AG20443 (cell line): Measurements from ENCODE around the gene CALCOCO1.

Experiments used
- DNase-seq: peaks from one replicate; pipeline ENCODE4 v3.0.0; 2012; ENCODE audit warnings: low spot score, mixed read lengths

The CALCOCO1 gene

GRCh38 chr12:53664191-53664590 is 63.1 kb downstream of the CALCOCO1 start:
- DNase-seq, result no peak

GRCh38 chr12:53660041-53660440 is 67.2 kb downstream of the CALCOCO1 start:
- DNase-seq, result no peak

- peak; percentile 15 for DNase-seq
Measured at GRCh38 chr12:53659571-53659981, 67.7 kb downstream of the CALCOCO1 start.

GRCh38 chr12:53659011-53659551 is 68.2 kb downstream of the CALCOCO1 start:
- peak; percentile 63 for DNase-seq
